Neuronal stem cell (in vitro differentiated cells): ENCODE data around the gene RBMS2.

Experiments used
- DNase-seq: peaks from one replicate; pipeline ENCODE4 v3.0.0-alpha.2; 2013; ENCODE audit warnings: low spot score
- H2AFZ ChIP-seq: one replicate; pipeline ENCODE4 v1.6.1; 2013; ENCODE audit warnings: mild to moderate bottlenecking, low read length, inconsistent platforms
- H2AK5ac ChIP-seq: 2 replicates; pipeline ENCODE4 v1.6.1; 2013; ENCODE audit warnings: low read depth, mild to moderate bottlenecking, inconsistent platforms, low read length, moderate library complexity, mixed read lengths
- H2BK120ac ChIP-seq: 2 replicates; pipeline ENCODE4 v1.6.1; 2013; ENCODE audit warnings: low read depth, mild to moderate bottlenecking, inconsistent platforms, low read length, moderate library complexity, mixed read lengths
- H2BK12ac ChIP-seq: one replicate; pipeline ENCODE4 v1.6.1; 2013; ENCODE audit warnings: low read length, inconsistent platforms
- H2BK15ac ChIP-seq: 2 replicates; pipeline ENCODE4 v1.6.1; 2013; ENCODE audit warnings: mild to moderate bottlenecking, low read length, inconsistent platforms, mixed read lengths
- H2BK5ac ChIP-seq: one replicate; pipeline ENCODE4 v1.6.1; 2013; ENCODE audit warnings: inconsistent platforms, mild to moderate bottlenecking, low read length, moderate library complexity
- H3K14ac ChIP-seq: one replicate; pipeline ENCODE4 v1.6.1; 2013; ENCODE audit warnings: low read length, inconsistent platforms
- H3K18ac ChIP-seq: 2 replicates; pipeline ENCODE4 v1.6.1; 2013; ENCODE audit warnings: low read length, inconsistent platforms
- H3K23ac ChIP-seq: 2 replicates; pipeline ENCODE4 v1.6.1; 2013; ENCODE audit warnings: low read depth, mild to moderate bottlenecking, mixed read lengths, low read length, inconsistent platforms; ENCODE audit not compliant: poor library complexity
- H3K27ac ChIP-seq: replicated peaks from 3 replicates; pipeline ENCODE4 v1.5.1; 2013; ENCODE audit warnings: low read length, inconsistent platforms
- H3K27me3 ChIP-seq, 3 experiments: 2 replicates each; pipeline ENCODE4 v1.6.1; 2013; ENCODE audit warnings: low read length in 3 of 3, mild to moderate bottlenecking in 2 of 3, inconsistent platforms in 1 of 3, low read depth in 1 of 3, mixed read lengths in 1 of 3, moderate library complexity in 1 of 3; ENCODE audit not compliant: control insufficient read depth in 3 of 3, insufficient read depth in 3 of 3
- H3K36me3 ChIP-seq, 2 donors: replicated peaks in 1 of 2; 2 replicates each; pipeline ENCODE4 v1.6.1; 2013; ENCODE audit warnings: low read length in 2 of 2; ENCODE audit not compliant: control insufficient read depth in 2 of 2, insufficient read depth in 2 of 2
- H3K4ac ChIP-seq: 2 replicates; pipeline ENCODE4 v1.6.1; 2013; ENCODE audit warnings: inconsistent platforms, mild to moderate bottlenecking, low read length, moderate library complexity
- H3K4me1 ChIP-seq, 2 donors: 1 replicate in 1 of 2; 2 replicates in 1 of 2; pipeline ENCODE4 v1.6.1; 2013; ENCODE audit warnings: low read length in 2 of 2, low read depth in 1 of 2; ENCODE audit not compliant: control insufficient read depth in 2 of 2, insufficient read depth in 1 of 2
- H3K4me2 ChIP-seq: one replicate; pipeline ENCODE4 v1.6.1; 2013; ENCODE audit warnings: mild to moderate bottlenecking, low read length, inconsistent platforms; ENCODE audit not compliant: insufficient read depth, poor library complexity, severe bottlenecking
- H3K4me3 ChIP-seq, 2 donors: 2 replicates each; pipeline ENCODE4 v1.5.1; 2013; ENCODE audit warnings: low read length in 2 of 2, mild to moderate bottlenecking in 2 of 2, inconsistent platforms in 1 of 2, moderate library complexity in 1 of 2
- H3K79me1 ChIP-seq: one replicate; pipeline ENCODE4 v1.6.1; 2013; ENCODE audit warnings: low read depth, mild to moderate bottlenecking, inconsistent platforms, low read length, moderate library complexity
- H3K9ac ChIP-seq: one replicate; pipeline ENCODE4 v1.6.1; 2013; ENCODE audit warnings: mild to moderate bottlenecking, low read depth, low read length, inconsistent platforms; ENCODE audit not compliant: poor library complexity
- H3K9me3 ChIP-seq, 2 donors: replicated peaks in 1 of 2; 2 replicates each; pipeline versions ENCODE3 to v1.6.1; 2013; ENCODE audit warnings: low read length in 2 of 2, mild to moderate bottlenecking in 2 of 2, inconsistent platforms in 1 of 2, low read depth in 1 of 2, mixed read lengths in 1 of 2, moderate library complexity in 1 of 2; ENCODE audit not compliant: control insufficient read depth in 2 of 2, insufficient read depth in 1 of 2
- H4K8ac ChIP-seq: one replicate; pipeline ENCODE4 v1.6.1; 2013; ENCODE audit warnings: low read depth, mild to moderate bottlenecking, inconsistent platforms, low read length, moderate library complexity
- H4K91ac ChIP-seq: one replicate; pipeline ENCODE4 v1.6.1; 2013; ENCODE audit warnings: low read length, low read depth, mild to moderate bottlenecking, inconsistent platforms; ENCODE audit not compliant: poor library complexity
- WGBS, 2 donors: extraction: QIAGEN DNeasy Blood & Tissue Kit; methylation state at CpG; one replicate each; pipeline ENCODE4 v1.1.7; 2013; ENCODE audit warnings: missing lambda C conversion rate in 2 of 2, mixed read lengths in 1 of 2; ENCODE audit not compliant: insufficient read length in 2 of 2, insufficient replicate concordance in 1 of 2; ENCODE audit errors: extremely low coverage in 2 of 2; 5-methylcytosine and 5-hydroxymethylcytosine counted together

RBMS2 gene

GRCh38 chr12:56487448-56488040, 34.1 kb upstream of the RBMS2 start:
- Histone ChIP-seq H2BK120ac (no peak overlapping the region), H3K4me2 (peak overlapping the region; percentile 97), H2AFZ (peak overlapping the region; percentile 71), H3K27ac (no peak overlapping the region), H3K4ac (no peak overlapping the region), H3K36me3 (peaks cover 0 to 8% of the 10 kb centered on the region in 2 donors), H2BK5ac (no peak overlapping the region), H2BK15ac (peak overlapping the region; percentile 45), H3K23ac (peak overlapping the region; percentile 23), H3K9ac (peak overlapping the region; percentile 81), H3K4me1 (peaks cover 3 to 8% of the 10 kb centered on the region in 2 donors), H3K9me3 (peaks cover 3 to 10% of the 10 kb centered on the region in 2 donors), H2BK12ac (no peak overlapping the region), H2AK5ac (peak overlapping the region; percentile 25), H3K14ac (peak overlapping the region; percentile 21), H3K18ac (peak overlapping the region; percentile 81), H3K4me3 (peak overlapping the region in 1 of 2 donors; percentile 82), H4K91ac (no peak overlapping the region), H3K79me1 (no peaks in the 10 kb centered on the region), H3K27me3 (peaks cover 0 to 41% (median 10%) of the 10 kb centered on the region in 3 experiments), H4K8ac (no peak overlapping the region)
- no CpG with 5 or more reads among the region's 44 CpGs for WGBS, 2 donors
- no peak for DNase-seq

- Histone ChIP-seq H3K4ac (peak within 1 kb of the TSS; percentile 7), H3K18ac (peak within 1 kb of the TSS; percentile 96), H2AFZ (peak within 1 kb of the TSS; percentile 71), H4K91ac (no peak within 1 kb of the TSS), H2BK120ac (no peak within 1 kb of the TSS), H3K9ac (peak within 1 kb of the TSS; percentile 81), H2AK5ac (peak within 1 kb of the TSS; percentile 63), H3K36me3 (peaks cover 0 to 8% of the 10 kb centered on the region in 2 donors), H3K79me1 (no peaks in the 10 kb centered on the region), H3K9me3 (peaks cover 7 to 10% of the 10 kb centered on the region in 2 donors), H3K4me3 (peak within 1 kb of the TSS in 1 of 2 donors; percentile 82), H2BK5ac (peak within 1 kb of the TSS; percentile 77), H3K27me3 (peaks cover 0 to 41% (median 10%) of the 10 kb centered on the region in 3 experiments), H3K23ac (peak within 1 kb of the TSS; percentile 91), H4K8ac (no peak within 1 kb of the TSS), H3K4me2 (peak within 1 kb of the TSS; percentile 97), H3K4me1 (peaks cover 3 to 8% of the 10 kb centered on the region in 2 donors), H2BK15ac (peak within 1 kb of the TSS; percentile 96), H3K14ac (peak within 1 kb of the TSS; percentile 21), H2BK12ac (peak within 1 kb of the TSS; percentile 41), H3K27ac (no peak within 1 kb of the TSS)
- peak; percentile 58 for DNase-seq
- no CpG with 5 or more reads among the region's 59 CpGs for WGBS, 2 donors
Measured at GRCh38 chr12:56488041-56488955, 33.3 kb upstream of the RBMS2 start, which contains the start of gene GLS2. TSS of gene GLS2 (minus strand) at chr12:56488161. CDS start at chr12:56488118, 43 bp downstream.

- H3K18ac ChIP-seq: no peak overlapping the region
- H3K4ac ChIP-seq: no peak overlapping the region
- no peak overlapping the region for H2BK15ac ChIP-seq
- H3K23ac ChIP-seq: no peak overlapping the region
- H3K36me3 ChIP-seq: peaks cover 0 to 8% of the 10 kb centered on the region in 2 donors
- peaks cover 10 to 11% of the 10 kb centered on the region in 2 donors for H3K9me3 ChIP-seq
- H2BK5ac ChIP-seq: no peak overlapping the region
- H3K79me1 ChIP-seq: no peaks in the 10 kb centered on the region
- peaks cover 3 to 8% of the 10 kb centered on the region in 2 donors for H3K4me1 ChIP-seq
- H4K8ac ChIP-seq: no peak overlapping the region
- H3K14ac ChIP-seq: no peak overlapping the region
- no peak overlapping the region for H3K4me3 ChIP-seq
- DNase-seq: no peak
- no peak overlapping the region for H3K9ac ChIP-seq
- no peak overlapping the region for H3K4me2 ChIP-seq
- no peak overlapping the region for H2BK12ac ChIP-seq
- no peak overlapping the region for H4K91ac ChIP-seq
- H2AK5ac ChIP-seq: no peak overlapping the region
- no peak overlapping the region for H2AFZ ChIP-seq
- no peak overlapping the region for H3K27ac ChIP-seq
- peaks cover 0 to 41% (median 10%) of the 10 kb centered on the region in 3 experiments for H3K27me3 ChIP-seq
- H2BK120ac ChIP-seq: no peak overlapping the region
Measured at GRCh38 chr12:56490360-56490759, 31.3 kb upstream of the RBMS2 start.
